GM12873 (cell line): Measurements from ENCODE around the gene AZI2.

Experiments used
- TF ChIP-seq, protein P1 (sequence below): IDR thresholded peaks from 2 replicates; pipeline ENCODE4 v1.5.1; 2012; ENCODE audit warnings: low read depth, mild to moderate bottlenecking, moderate library complexity, low read length, control low read depth; ENCODE audit not compliant: insufficient read depth; ENCODE audit errors: missing control alignments

AZI2 gene

DNA sequence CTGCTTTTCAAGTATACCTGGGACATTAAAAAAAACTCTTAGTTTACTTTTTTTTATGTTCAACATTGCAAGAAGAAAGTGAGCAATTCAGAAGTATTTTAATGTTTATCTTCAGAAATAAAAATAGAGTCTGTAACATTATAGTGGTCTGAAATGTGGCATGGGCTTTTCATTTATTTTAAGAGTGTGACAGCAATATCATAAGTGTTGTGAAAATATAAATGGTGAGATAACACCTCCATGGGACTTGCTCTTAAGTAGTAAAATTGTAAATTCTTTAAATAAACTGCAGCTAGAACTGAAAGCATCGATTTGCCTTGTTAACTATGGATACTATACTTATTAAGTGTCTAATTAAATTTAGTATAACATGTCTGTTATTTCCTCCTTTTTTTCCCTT is 48.9 kb downstream of the AZI2 start:
- TF ChIP-seq, protein P1, sequence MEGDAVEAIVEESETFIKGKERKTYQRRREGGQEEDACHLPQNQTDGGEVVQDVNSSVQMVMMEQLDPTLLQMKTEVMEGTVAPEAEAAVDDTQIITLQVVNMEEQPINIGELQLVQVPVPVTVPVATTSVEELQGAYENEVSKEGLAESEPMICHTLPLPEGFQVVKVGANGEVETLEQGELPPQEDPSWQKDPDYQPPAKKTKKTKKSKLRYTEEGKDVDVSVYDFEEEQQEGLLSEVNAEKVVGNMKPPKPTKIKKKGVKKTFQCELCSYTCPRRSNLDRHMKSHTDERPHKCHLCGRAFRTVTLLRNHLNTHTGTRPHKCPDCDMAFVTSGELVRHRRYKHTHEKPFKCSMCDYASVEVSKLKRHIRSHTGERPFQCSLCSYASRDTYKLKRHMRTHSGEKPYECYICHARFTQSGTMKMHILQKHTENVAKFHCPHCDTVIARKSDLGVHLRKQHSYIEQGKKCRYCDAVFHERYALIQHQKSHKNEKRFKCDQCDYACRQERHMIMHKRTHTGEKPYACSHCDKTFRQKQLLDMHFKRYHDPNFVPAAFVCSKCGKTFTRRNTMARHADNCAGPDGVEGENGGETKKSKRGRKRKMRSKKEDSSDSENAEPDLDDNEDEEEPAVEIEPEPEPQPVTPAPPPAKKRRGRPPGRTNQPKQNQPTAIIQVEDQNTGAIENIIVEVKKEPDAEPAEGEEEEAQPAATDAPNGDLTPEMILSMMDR = no peak

DNA sequence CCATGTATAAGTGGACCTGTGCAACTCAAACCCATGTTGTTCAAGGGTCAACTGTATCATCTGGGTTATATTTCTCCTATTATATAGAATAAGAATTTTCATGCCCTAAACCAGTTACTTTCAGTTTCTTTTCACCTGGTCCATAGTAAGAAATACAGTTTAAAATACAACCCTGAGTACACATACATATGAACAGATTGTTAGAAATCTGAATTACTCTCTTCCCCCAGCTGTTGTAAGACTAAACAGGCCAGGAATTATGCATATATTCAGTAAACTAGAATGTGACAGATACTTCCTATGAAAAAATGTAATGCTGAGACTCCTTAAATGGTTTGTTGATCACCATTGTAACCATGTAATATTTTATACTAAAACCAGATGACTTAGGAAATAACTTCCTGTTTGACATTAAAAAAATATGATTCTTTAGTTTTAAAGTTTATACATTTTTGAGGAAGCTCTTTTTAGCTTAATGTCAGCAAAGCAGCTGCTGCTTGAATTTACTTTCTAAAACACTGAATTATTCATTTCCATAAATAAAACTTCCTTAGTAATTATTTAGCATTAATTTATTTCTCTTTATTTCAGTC is 52.6 kb downstream of the AZI2 start:
- TF ChIP-seq, protein P1 = no peak

DNA sequence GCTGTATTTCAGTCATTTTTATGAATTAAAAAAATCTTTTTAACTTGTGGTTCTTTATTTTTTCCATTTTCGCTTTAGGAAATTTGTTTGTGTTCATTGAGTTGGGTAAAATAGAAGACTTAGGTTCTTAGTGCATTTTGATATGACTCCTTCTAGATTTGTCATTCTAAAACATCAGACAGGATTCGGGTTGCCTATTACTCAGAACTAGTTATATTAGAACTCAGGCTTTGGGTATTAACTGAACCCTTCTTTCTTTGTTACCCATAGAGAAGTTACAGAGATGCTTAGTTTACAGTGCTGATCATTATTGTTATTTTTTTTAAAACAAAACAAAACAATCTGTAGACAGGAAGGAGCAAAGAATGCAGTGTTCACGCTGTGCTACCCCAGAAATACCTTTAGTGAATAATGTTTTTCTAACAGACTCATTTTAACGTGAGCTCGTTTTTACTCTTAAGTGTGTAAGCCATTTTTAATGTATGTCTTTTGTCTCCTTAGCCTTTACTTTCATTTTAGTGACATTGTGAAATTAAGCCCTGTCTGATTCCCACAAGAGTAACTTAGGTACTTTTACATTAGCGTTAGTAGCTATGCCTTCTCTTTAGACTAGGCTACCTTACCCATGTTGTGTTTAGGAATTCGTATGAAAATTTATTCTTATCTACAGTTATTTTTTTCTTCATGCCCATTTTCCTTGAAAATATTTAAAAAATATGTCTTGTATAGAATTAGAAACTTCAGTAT is 53.8 kb downstream of the AZI2 start:
- TF ChIP-seq, protein P1 = no peak

DNA sequence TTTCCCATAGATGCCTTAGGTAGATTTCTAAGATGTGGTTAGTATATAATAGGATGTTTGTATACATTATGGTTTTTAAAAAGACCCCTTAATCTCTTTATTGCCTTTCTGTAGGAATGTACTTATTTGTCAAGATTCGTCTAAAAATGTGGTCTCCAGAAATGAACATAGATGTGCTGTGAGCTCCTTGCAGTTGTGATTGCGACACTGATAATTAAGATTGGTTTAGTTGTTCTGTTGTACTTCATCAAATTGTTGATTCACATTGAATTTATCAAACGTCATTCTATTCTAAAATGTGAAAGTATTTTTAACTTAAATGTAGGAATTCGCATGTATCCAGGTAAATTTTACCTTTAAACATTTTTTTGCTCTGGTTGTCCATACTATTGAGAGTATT is 56.0 kb downstream of the AZI2 start:
- TF ChIP-seq, protein P1 = no peak

DNA sequence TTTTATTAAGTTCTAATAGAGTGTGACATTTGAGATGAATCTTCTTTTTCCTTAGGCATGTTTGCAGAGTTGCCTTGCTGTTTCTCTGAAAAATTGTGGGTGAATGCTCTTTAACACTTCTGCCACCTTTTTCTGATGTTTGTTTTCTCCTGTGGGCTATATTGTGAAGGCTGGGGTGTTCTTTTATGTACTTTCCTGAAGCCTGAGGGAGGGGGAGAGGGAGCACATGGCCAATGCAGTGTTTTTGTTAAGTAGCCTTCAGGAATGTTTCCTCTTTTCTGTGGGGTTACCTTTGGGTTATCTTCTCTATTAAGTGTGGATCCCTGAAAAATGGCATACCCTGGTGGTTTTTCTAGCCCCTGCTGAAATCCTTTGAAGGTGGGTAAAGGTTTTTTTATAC is 57.0 kb downstream of the AZI2 start:
- TF ChIP-seq, protein P1 = no peak

DNA sequence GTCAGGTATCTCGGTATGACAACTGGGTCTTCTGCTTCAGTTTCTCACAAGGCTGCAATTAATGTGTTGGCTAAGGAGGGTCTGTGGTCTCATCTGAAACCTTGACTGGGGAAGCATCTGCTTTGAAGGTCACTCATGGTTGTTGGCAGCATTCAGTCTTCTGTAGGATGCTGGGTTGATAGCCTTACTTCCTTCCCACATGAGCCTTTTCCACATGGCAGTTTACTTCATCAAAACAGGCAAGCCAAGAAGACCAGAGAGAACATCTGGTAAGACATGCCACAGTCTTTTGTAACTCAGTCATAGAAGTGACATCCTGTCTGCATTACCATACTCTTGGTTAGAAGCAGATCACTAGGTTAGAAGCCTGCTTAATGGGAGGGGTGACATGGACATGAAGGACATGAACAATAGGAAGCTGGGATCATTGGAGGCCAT is 57.7 kb downstream of the AZI2 start:
- TF ChIP-seq, protein P1 = no peak

DNA sequence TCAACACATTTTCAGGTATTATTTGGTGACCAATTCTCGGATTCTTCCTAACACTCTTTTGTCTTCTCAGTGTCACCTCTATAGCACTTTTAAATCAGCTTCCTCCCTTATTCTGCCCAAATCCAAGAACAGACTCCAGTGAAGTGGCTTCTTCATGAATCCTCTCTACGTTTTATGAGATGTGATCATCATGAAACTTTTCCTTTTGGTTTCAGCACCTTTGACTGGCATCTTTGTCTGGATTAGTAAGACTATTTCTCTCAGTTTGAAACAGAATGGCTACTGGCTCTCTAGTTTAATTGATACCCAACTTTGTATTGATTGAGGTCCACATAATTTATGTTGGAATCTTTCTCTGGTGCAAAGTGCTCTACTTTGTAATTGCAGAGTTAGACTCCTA is 61.6 kb downstream of the AZI2 start:
- TF ChIP-seq, protein P1 = no peak
